GM12864 (cell line): ENCODE measurements around the gene SLC25A34.

Experiments
- DNase-seq: peaks from one replicate; pipeline ENCODE4 v3.0.0-alpha.2; 2011; ENCODE audit warnings: low read depth
- H3K4me3 ChIP-seq: 2 replicates; pipeline ENCODE4 v1.5.1; 2011; ENCODE audit warnings: mild to moderate bottlenecking, low read depth, low read length, control low read depth
- CTCF ChIP-seq: IDR thresholded peaks from 2 replicates; pipeline ENCODE4 v1.5.1; 2011; ENCODE audit warnings: low read depth, mild to moderate bottlenecking, moderate library complexity, low read length, control low read depth, inconsistent platforms; ENCODE audit errors: missing control alignments

SLC25A34 gene

GRCh38 chr1:15714406-15715136 lies 21.5 kb upstream of the SLC25A34 start:
- H3K4me3 ChIP-seq: no peak overlapping the region
- TF ChIP-seq CTCF: no peak
- DNase-seq: no peak

DNA sequence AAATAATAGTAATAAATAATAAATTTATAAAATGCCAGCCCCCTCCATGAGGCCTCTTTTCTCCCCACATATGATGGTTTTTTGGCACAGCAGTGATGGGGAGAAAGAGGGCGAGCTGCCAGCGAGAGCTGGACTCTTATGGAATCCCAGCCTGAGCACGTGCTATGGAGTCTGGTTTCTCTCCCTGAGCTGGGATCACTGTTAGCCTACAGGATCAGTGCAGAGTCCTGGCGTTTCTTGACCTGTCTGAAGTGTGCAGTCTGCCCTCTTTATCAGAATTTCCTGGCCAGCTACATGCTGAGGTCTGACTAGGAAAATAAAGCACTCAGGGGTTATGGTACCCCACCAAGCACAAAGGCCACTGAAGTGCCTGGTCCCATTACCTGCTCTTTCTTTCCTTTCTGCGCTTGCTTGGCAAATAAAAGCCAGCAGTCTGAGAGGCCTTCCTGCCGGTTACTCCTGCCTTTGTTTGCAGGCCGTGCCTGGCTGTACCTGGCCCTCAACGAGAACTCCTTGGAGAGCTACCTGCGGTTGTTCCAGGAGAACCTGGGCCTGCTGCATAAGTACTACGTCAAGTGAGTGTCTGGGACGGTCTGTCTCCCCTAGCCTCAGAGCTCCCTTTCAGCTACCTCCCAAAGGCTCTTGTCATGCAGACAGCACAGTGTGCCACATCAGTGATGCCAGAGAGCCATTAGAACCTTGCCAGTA lies 18.5 kb upstream of the SLC25A34 start:
- no peak overlapping the region for H3K4me3 ChIP-seq
- no peak for DNase-seq
- no peak for TF ChIP-seq CTCF

DNA sequence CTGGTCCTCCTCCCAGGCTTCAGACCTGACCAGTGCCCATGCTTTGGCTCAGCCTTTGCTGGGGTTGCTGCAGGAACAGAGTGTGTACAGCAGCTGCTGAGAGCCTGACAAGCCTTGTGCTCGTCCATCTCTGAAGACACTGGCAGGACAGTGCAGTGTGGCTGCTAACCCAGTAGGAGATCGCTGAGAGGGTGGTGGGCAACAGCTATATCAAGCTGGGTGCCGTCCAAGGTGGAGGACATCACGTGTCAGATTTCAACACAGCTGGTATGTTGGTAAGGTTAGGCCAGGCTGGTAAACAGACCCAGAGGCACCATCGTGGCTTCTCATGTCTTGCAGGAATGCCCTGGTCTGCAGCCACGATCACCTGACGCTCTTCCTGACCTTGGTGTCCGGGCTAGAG lies 17.9 kb upstream of the SLC25A34 start:
- TF ChIP-seq CTCF: no peak
- DNase-seq: no peak
- no peak overlapping the region for H3K4me3 ChIP-seq

DNA sequence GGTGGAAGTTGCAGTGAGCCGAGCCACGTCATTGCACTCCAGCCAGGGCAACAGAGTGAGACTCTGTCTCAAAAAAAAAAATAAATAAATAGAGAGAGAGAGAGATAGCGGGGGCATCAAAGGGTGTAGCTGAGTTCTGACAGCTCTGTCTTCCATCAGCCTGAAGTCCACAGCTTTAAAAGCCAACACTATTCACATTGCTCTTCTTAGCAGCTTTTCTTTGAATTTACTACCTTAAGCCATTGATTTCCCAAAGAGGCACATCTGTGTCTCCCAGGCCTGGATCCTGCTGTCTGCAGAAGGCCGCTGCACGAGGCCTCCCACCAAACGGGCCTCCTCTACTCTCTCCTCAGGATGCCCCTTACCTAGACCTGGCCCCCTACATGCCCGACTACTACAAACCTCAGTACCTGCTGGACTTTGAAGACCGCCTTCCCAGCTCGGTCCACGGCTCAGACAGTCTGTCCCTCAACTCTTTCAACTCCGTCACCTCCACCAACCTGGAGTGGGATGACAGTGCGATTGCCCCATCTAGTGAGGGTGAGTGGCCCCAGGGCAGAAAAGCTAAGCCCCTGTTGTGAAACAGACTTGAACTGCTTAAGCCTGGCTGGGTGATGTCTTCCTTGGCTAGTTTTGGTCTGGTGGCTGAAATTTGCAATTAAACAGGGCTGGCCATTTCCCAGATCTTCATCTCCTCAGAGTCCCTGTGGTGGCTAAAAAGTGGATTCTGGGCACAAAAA lies 16.5 kb upstream of the SLC25A34 start:
- TF ChIP-seq CTCF: no peak
- no peak overlapping the region for H3K4me3 ChIP-seq
- DNase-seq: no peak

DNA sequence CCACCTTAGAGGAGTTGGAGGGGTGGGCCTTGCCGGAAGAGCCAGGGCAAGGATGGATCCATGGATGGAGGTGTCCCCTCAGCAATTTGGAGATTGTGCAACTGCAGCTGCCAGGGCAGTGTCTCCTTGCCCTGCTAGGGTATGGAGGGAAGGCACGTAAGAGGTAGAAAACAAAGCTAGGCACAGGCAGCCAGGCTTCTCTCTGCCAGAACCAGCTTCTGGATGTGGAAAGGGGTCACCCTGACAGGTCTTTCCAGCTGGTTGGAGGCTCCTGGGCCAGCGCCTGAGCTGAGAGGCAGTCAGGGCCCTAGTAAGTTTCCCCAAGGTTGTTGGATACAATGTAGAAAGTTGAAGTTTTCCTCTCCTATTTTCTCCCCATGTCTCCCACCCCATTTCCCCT lies 15.2 kb upstream of the SLC25A34 start:
- TF ChIP-seq CTCF: no peak
- DNase-seq: no peak
- H3K4me3 ChIP-seq: no peak overlapping the region

DNA sequence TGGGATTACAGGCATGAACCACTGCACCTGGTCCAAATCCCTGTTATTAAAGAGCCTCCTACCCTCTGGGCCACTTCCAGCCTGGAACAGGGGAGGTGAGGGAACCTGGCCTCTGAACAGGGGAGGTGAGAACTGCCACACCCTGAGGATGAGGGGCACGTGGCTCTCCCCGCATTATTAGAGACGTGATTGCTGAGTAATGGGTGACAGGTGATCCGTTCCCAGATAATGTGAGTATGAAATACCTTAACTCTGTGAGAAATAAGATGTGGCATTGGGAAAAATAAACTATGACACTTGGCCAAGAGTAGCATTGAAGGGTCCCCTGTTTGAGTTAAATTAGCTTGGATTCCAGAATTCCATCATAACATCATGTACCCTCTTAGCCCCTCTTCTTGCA lies 13.6 kb upstream of the SLC25A34 start:
- DNase-seq: no peak
- no peak for TF ChIP-seq CTCF

More for the DNA sequence above, 13.6 kb upstream of the SLC25A34 start:
- no peak overlapping the region for H3K4me3 ChIP-seq
